HCT116 (cell line): Measurements from ENCODE around the gene TRIP13. TPM values are rescaled to one million over a fixed set of nuclear protein-coding genes. Genes with fewer than 3 reads are reported as not detected.
A peak's percentile ranks its signal among the peaks of the same experiment; 100 is the strongest.

Experiments
- ATAC-seq: fragments of 200-7000 bp; cut with Tn5 transposase; 2 replicates; pipeline ENCODE4 v1.9.1; 2020; ENCODE audit warnings: mild to moderate bottlenecking, moderate library complexity
- BruUV-seq: library from RNA; stranded (reverse); fragments of 400-500 nt; replicated peaks from 2 replicates; lab custom pipeline; 2021; lab: Mats Ljungman, UMichigan
- CTCF ChIA-PET: fragments of 300-600 bp; sonication (Branson Sonifier 250); formaldehyde crosslinking; loops from one replicate; lab custom pipeline; 2021; ENCODE audit warnings: antibody characterized with exemption; lab: Charles Lee
- POLR2A ChIA-PET: fragments of 300-600, 350-600 bp; sonication (Branson Sonifier 250); formaldehyde crosslinking; loops from one replicate; lab custom pipeline; 2021; ENCODE audit warnings: antibody characterized with exemption; lab: Charles Lee
- RAD21 ChIA-PET, 2 experiments: fragments of 300-600 bp; sonication (Branson Sonifier 250); formaldehyde crosslinking; loops; one replicate each; lab custom pipeline; 2023; ENCODE audit warnings: low total read pairs in 2 of 2; ENCODE audit not compliant: uncharacterized antibody in 2 of 2, unreplicated experiment in 2 of 2, low non-redundant PET in 1 of 2; lab: Charles Lee
- DNase-seq: peaks from one replicate; pipeline ENCODE4 v3.0.0-alpha.2; 2010; ENCODE audit warnings: low read depth, low spot score
- H2AFZ ChIP-seq: fragments of 200-600 bp; shearing (Covaris generic), sonication (generic); 2 replicates; pipeline ENCODE4 v1.6.1; 2017; ENCODE audit warnings: low read depth, mixed run types, mixed read lengths, antibody characterized with exemption, low read length; ENCODE audit not compliant: poor library complexity, severe bottlenecking
- H3K27ac ChIP-seq: 2 replicates; pipeline ENCODE4 v1.5.1; 2012; ENCODE audit warnings: low read depth, low read length
- H3K27me3 ChIP-seq: fragments of 200-600 bp; sonication (generic); 2 replicates; pipeline ENCODE4 v1.6.1; 2016; ENCODE audit warnings: mixed run types, low read length, mixed read lengths; ENCODE audit not compliant: insufficient read depth
- H3K36me3 ChIP-seq, 2 experiments: fragments of 200-500 bp in 1 of 2; fragments of 200-600 bp in 1 of 2; sonication (Bioruptor generic) in 1 of 2; sonication (generic) in 1 of 2; 2 replicates each; pipeline versions ENCODE4 v1.5.1 to v1.6.1; 2014 to 2016; ENCODE audit warnings: low read length in 2 of 2, inconsistent platforms in 1 of 2, mixed read lengths in 1 of 2, mixed run types in 1 of 2; ENCODE audit not compliant: insufficient read depth in 2 of 2, control insufficient read depth in 1 of 2
- H3K4me1 ChIP-seq, 2 experiments: fragments of 200-600 bp in 1 of 2; sonication (generic) in 1 of 2; 2 replicates each; pipeline versions ENCODE4 v1.5.1 to v1.6.1; 2012 to 2017; ENCODE audit warnings: low read length in 2 of 2, inconsistent platforms in 1 of 2, mild to moderate bottlenecking in 1 of 2, mixed read lengths in 1 of 2, mixed run types in 1 of 2, moderate library complexity in 1 of 2; ENCODE audit not compliant: insufficient read depth in 2 of 2, control insufficient read depth in 1 of 2
- H3K4me2 ChIP-seq: fragments of 200-600 bp; sonication (generic); 2 replicates; pipeline ENCODE4 v1.6.1; 2017; ENCODE audit warnings: mixed run types, low read length, mixed read lengths
- H3K4me3 ChIP-seq, 2 experiments: fragments of 200-600 bp in 1 of 2; sonication (generic) in 1 of 2; replicated peaks in 1 of 2; 2 replicates each; pipeline ENCODE4 v1.5.1; 2011 to 2016; ENCODE audit warnings: low read length in 2 of 2, control low read depth in 1 of 2, low read depth in 1 of 2, mild to moderate bottlenecking in 1 of 2, mixed read lengths in 1 of 2, mixed run types in 1 of 2
- H3K79me2 ChIP-seq: fragments of 200-600 bp; sonication (generic); 2 replicates; pipeline ENCODE4 v1.6.1; 2017; ENCODE audit warnings: mild to moderate bottlenecking, mixed run types, low read length, moderate library complexity, mixed read lengths; ENCODE audit not compliant: insufficient read depth
- H3K9ac ChIP-seq: fragments of 200-600 bp; sonication (generic); 2 replicates; pipeline ENCODE4 v1.6.1; 2016; ENCODE audit warnings: low read length, mixed read lengths
- H3K9me2 ChIP-seq: fragments of 200-600 bp; sonication (generic), shearing (Covaris generic); 2 replicates; pipeline ENCODE4 v1.6.1; 2017; ENCODE audit warnings: mixed run types, mild to moderate bottlenecking, moderate library complexity; ENCODE audit not compliant: insufficient read depth
- H3K9me3 ChIP-seq, 2 experiments: fragments of 200-500 bp in 1 of 2; fragments of 200-600 bp in 1 of 2; sonication (Bioruptor generic) in 1 of 2; sonication (generic) in 1 of 2; 2 replicates each; pipeline ENCODE4 v1.6.1; 2014 to 2017; ENCODE audit warnings: low read length in 2 of 2, mixed read lengths in 2 of 2, inconsistent platforms in 1 of 2, low read depth in 1 of 2, mild to moderate bottlenecking in 1 of 2, mixed run types in 1 of 2, moderate library complexity in 1 of 2; ENCODE audit not compliant: control insufficient read depth in 1 of 2, insufficient read depth in 1 of 2
- H4K20me1 ChIP-seq: fragments of 200-600 bp; sonication (generic), shearing (Covaris generic); 2 replicates; pipeline ENCODE4 v1.6.1; 2017; ENCODE audit warnings: mixed run types, mild to moderate bottlenecking, moderate library complexity; ENCODE audit not compliant: insufficient read depth
- CEBPB ChIP-seq: IDR thresholded peaks from 2 replicates; pipeline ENCODE4 v1.6.1; 2012; ENCODE audit warnings: low read depth
- EGR1 ChIP-seq: IDR thresholded peaks from 2 replicates; pipeline ENCODE4 v1.6.1; 2012; ENCODE audit warnings: low read depth
- FOSL1 ChIP-seq: IDR thresholded peaks from 2 replicates; pipeline ENCODE4 v1.6.1; 2012; ENCODE audit warnings: low read depth
- SIN3A ChIP-seq: IDR thresholded peaks from 2 replicates; pipeline ENCODE4 v1.6.1; 2012; ENCODE audit warnings: low read depth
- TCF7L2 ChIP-seq: IDR thresholded peaks from 2 replicates; pipeline ENCODE4 v1.7.0; 2011; ENCODE audit warnings: borderline replicate concordance, inconsistent platforms; ENCODE audit not compliant: insufficient read depth, insufficient read length; ENCODE audit errors: extremely low read depth
- intact Hi-C: fragments of 100-400 bp; cut with micrococcal nuclease; formaldehyde crosslinking; loops from 2 replicates; pipeline ENCODE4 v1.10.0; 2022
- total RNA-seq: library from RNA; stranded (reverse); gene quantifications from one replicate; pipeline ENCODE4 v1.2.1, GENCODE V29; 2021; ENCODE audit not compliant: unreplicated experiment
- TF ChIP-seq, protein P1 (sequence below), 3 experiments: fragments of 200-600 bp in 1 of 3; sonication (generic) in 1 of 3; IDR thresholded peaks in 2 of 3; conservative IDR thresholded peaks in 1 of 3; 2 replicates each; pipeline ENCODE4 v1.5.1; 2012 to 2017; ENCODE audit warnings: low read depth in 2 of 3, low read length in 2 of 3, antibody characterized with exemption in 1 of 3, borderline replicate concordance in 1 of 3, control low read depth in 1 of 3, mild to moderate bottlenecking in 1 of 3, mixed read lengths in 1 of 3, mixed run types in 1 of 3, moderate library complexity in 1 of 3; ENCODE audit not compliant: insufficient read depth in 1 of 3

TRIP13 gene
- total RNA-seq, 1 experiment from 2014 or later = 45.0 TPM

DNA sequence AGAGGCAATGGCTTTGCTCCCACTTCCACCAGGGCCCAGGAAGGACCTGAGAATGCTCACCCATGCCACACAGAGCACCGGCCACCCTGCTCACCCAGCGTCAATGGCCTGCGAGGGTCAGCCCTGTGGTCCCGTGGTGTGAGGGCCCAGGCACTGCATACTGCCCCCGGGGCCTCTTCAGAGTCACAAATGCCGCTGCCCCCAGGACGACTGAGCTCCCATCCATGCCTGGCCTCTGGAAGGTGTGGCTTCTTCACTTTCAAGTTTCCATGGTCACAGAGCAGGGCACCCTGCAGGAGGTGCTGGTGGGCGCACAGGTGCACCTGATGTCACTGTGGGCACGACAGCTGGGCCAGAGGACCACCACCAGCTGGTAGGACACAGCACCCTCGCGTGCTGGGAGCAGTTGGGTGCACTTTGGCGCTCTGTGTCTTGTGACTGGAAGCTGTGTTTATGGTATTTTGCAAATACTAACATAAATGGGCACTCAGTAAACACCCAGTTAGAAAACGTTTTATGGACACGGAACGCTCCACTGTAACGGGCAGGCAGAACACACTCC is 29.4 kb upstream of the TRIP13 start:
- Histone ChIP-seq H3K9me3 (no peaks in the 10 kb centered on the region), H3K4me3 (no peak overlapping the region), H4K20me1 (no peaks in the 10 kb centered on the region), H3K79me2 (no peaks in the 10 kb centered on the region), H3K4me2 (no peak overlapping the region), H3K27ac (no peak overlapping the region), H3K4me1 (no peaks in the 10 kb centered on the region), H3K9ac (no peak overlapping the region), H3K36me3 (peaks cover 19 to 22% of the 10 kb centered on the region in 2 experiments), H3K27me3 (no peaks in the 10 kb centered on the region), H3K9me2 (no peaks in the 10 kb centered on the region), H2AFZ (no peak overlapping the region)
- POLR2A ChIA-PET = no interaction called here
- RAD21 ChIA-PET = no interaction called here
- ATAC-seq (peak; percentile 39), DNase-seq (no peak)
- CTCF ChIA-PET = no interaction called here
- no TSS peak for BruUV-seq
- TF ChIP-seq TCF7L2 = no peak
- no peak for TF ChIP-seq CEBPB
- TF ChIP-seq SIN3A = no peak
- TF ChIP-seq FOSL1 = no peak
- no peak for TF ChIP-seq EGR1
- TF ChIP-seq, protein P1, sequence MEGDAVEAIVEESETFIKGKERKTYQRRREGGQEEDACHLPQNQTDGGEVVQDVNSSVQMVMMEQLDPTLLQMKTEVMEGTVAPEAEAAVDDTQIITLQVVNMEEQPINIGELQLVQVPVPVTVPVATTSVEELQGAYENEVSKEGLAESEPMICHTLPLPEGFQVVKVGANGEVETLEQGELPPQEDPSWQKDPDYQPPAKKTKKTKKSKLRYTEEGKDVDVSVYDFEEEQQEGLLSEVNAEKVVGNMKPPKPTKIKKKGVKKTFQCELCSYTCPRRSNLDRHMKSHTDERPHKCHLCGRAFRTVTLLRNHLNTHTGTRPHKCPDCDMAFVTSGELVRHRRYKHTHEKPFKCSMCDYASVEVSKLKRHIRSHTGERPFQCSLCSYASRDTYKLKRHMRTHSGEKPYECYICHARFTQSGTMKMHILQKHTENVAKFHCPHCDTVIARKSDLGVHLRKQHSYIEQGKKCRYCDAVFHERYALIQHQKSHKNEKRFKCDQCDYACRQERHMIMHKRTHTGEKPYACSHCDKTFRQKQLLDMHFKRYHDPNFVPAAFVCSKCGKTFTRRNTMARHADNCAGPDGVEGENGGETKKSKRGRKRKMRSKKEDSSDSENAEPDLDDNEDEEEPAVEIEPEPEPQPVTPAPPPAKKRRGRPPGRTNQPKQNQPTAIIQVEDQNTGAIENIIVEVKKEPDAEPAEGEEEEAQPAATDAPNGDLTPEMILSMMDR (IDR thresholded peaks at IDR 0.05 in 2 of 3, conservative IDR thresholded peaks at IDR 0.05 in 1 of 3; ENCODE audit: borderline replicate concordance in 1 of 3, insufficient read depth in 1 of 3, low read depth in 2 of 3, low read length in 2 of 3) = peak in 1 of 3 experiments; percentile 28; a peak in 2 of 6 replicates
- intact Hi-C loops = no loop called here

- TF ChIP-seq SIN3A = no peak
- no peak overlapping the region for H3K4me3 ChIP-seq
- no peaks in the 10 kb centered on the region for H3K27me3 ChIP-seq
- CTCF ChIA-PET = no interaction called here
- no peaks in the 10 kb centered on the region for H4K20me1 ChIP-seq
- no peak overlapping the region for H3K4me2 ChIP-seq
- H3K79me2 ChIP-seq = no peaks in the 10 kb centered on the region
- BruUV-seq = no TSS peak
- DNase-seq (no peak), ATAC-seq (no peak)
- H3K9ac ChIP-seq = no peak overlapping the region
- peaks cover 30 to 35% of the 10 kb centered on the region in 2 experiments for H3K36me3 ChIP-seq
- H3K4me1 ChIP-seq = no peaks in the 10 kb centered on the region
- POLR2A ChIA-PET = no interaction called here
- H2AFZ ChIP-seq = no peak overlapping the region
- no peak overlapping the region for H3K27ac ChIP-seq
- RAD21 ChIA-PET = no interaction called here
- H3K9me3 ChIP-seq = no peaks in the 10 kb centered on the region
- intact Hi-C loops = no loop called here
- H3K9me2 ChIP-seq = no peaks in the 10 kb centered on the region
Observed at GRCh38 chr5:864492-865167, 28.1 kb upstream of the TRIP13 start.
